PC-9 (cell line): ENCODE data around the gene RAX.

Experiments used
- CTCF ChIP-seq: fragments of 200-600 bp; sonication (generic); conservative IDR thresholded peaks from 2 replicates; pipeline ENCODE4 v1.6.1; 2017; ENCODE audit warnings: mixed run types, antibody characterized with exemption, mild to moderate bottlenecking, moderate library complexity
- EZH2 ChIP-seq: fragments of 200-600 bp; sonication (generic); IDR thresholded peaks from 2 replicates; pipeline ENCODE4 v1.8.0; 2017; ENCODE audit warnings: antibody characterized with exemption, low read depth

DNA sequence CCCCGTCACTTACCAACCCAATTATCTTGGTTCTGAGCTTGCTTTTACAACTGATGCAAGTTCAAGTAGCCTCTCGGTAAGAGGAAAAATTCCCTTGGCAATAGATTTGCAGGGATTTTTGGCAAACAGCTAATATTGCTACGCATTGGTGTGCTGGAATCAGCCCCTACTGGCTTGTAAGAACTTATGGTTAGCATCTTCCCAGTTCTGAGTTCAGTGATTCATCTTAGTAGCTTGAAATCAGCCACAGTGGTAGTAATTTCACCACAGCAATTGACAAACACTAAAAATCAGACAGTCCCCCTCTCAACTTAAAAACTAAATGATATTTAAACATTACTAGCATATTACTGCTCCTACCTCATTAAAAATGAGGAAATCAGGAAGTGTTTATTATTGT, 5.9 kb upstream of the RAX start:
- TF ChIP-seq CTCF: no peak
- TF ChIP-seq EZH2: no peak
